Gastroesophageal sphincter (tissue), 3 donors: ENCODE results near the gene ATP7A.

Experiments
- CTCF ChIP-seq, 4 experiments: fragments of 200-600 bp in 2 of 4; fragments of 450-650 bp in 2 of 4; sonication (generic) in 1 of 4; IDR thresholded peaks; one replicate each; pipeline ENCODE4 v1.5.1; 2017 to 2019; ENCODE audit warnings: antibody characterized with exemption in 4 of 4, mild to moderate bottlenecking in 2 of 4, moderate library complexity in 2 of 4
- EP300 ChIP-seq: sonication (generic); formaldehyde crosslinking; IDR thresholded peaks from one replicate; pipeline ENCODE4 v1.6.1; 2017; ENCODE audit warnings: antibody characterized with exemption, mild to moderate bottlenecking
- POLR2AphosphoS5 ChIP-seq: sonication (generic); formaldehyde crosslinking; IDR thresholded peaks from one replicate; pipeline ENCODE4 v1.6.1; 2017; ENCODE audit warnings: antibody characterized with exemption

DNA sequence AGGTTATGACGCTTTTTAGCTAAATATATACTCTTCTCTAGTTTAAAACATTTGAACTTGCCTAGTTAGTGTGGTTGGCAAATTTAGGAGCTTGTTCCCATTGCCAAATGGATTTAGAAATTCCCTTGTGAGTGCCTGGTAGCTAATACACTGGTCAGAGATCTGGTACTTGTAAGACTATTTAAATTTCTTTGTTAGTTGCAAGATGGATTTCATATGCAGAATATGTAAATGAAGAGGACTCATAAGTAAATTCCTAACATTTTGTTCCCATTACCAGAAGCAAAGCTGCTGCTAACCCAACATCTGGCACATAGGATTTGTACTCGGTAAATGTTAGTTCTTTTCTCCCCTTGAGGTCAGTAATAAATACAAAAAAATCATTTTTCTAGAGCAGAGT, 137.6 kb downstream of the ATP7A start:
- TF ChIP-seq POLR2AphosphoS5 (no peak), CTCF (IDR thresholded peaks at IDR 0.05) (no peak), EP300 (no peak)
